ENCODE measurements around the gene TMPRSS7. TPM values are rescaled to one million over a fixed set of nuclear protein-coding genes. Genes with fewer than 3 reads are reported as not detected.
A peak's percentile ranks its signal among the peaks of the same experiment; 100 is the strongest.

TMPRSS7 gene
- total RNA-seq (2014; rRNA removed; shearing (Covaris generic)) (not detected in 2 replicates), polyA plus RNA-seq (2016; fragmentation: Nextera tagmentation; extraction: Ambion mirVana) (not detected in 2 replicates)
- long read RNA-seq, result 0 reads

- DNase-seq (ENCODE audit: low spot score) (no peak), ATAC-seq (no peak)
- Histone ChIP-seq H3K79me2 (replicated peaks; ENCODE audit: insufficient read depth) (no peaks in the 10 kb centered on the region), H4K20me1 (replicated peaks; ENCODE audit: insufficient read depth) (no peaks in the 10 kb centered on the region), H3K27me3 (ENCODE audit: insufficient read depth) (no peaks in the 10 kb centered on the region), H3K4me3 (no peak within 1 kb of the TSS), H3K4me2 (no peak within 1 kb of the TSS), H2AFZ (peak within 1 kb of the TSS; percentile 50; the same call in 1 of the 2 replicates), H3K27ac (ENCODE audit: low read depth) (no peak within 1 kb of the TSS), H3F3A (replicated peaks; ENCODE audit: low read depth) (no peaks in the 10 kb centered on the region), H3K36me3 (ENCODE audit: insufficient read depth) (peaks cover 6% of the 10 kb centered on the region; the same call in 1 of the 2 replicates), H3K9me2 (ENCODE audit: insufficient read depth) (no peaks in the 10 kb centered on the region; the same call in 1 of the 2 replicates), H3K4me1 (ENCODE audit: insufficient read depth) (0 out of 2 replicates have a peak, but pooled peaks cover 3% of the 10 kb centered on the region)
- Mint-ChIP-seq H3K27me3 (ENCODE audit: insufficient read depth, low read depth, poor library complexity) (peaks cover 7% of the 10 kb centered on the region), H3K27ac (no peak within 1 kb of the TSS), H3K9me3 (peaks cover 47% of the 10 kb centered on the region), H3K4me1 (peaks cover 18% of the 10 kb centered on the region), H3K36me3 (ENCODE audit: low read depth) (peaks cover 42% of the 10 kb centered on the region), H3K4me3 (no peak within 1 kb of the TSS)
- TF ChIP-seq REST (IDR thresholded peaks at IDR 0.05; ENCODE audit: unreplicated experiment) (no peak), ZNF114 (CRISPR knock-in tag; IDR thresholded peaks at IDR 0.05) (no peak), STAT1 (IDR thresholded peaks at IDR 0.05; ENCODE audit: unreplicated experiment) (no peak), POLR2AphosphoS5 (IDR thresholded peaks at IDR 0.05; ENCODE audit: low read depth) (no peak), CTCF (conservative IDR thresholded peaks at IDR 0.05; ENCODE audit: low read depth in 2 of 2) (no peak), JUNB (IDR thresholded peaks at IDR 0.05; ENCODE audit: unreplicated experiment) (no peak), EZH2phosphoT487 (IDR thresholded peaks at IDR 0.05; ENCODE audit: unreplicated experiment) (no peak), ZNF331 (CRISPR knock-in tag; IDR thresholded peaks at IDR 0.05; ENCODE audit: low read depth) (no peak), EZH2 (IDR thresholded peaks at IDR 0.05; ENCODE audit: low read depth, unreplicated experiment) (no peak), ZNF462 (CRISPR knock-in tag; IDR thresholded peaks at IDR 0.05) (no peak), CREB1 (CRISPR knock-in tag; IDR thresholded peaks at IDR 0.05; ENCODE audit: low read depth) (no peak)
These were observed at the start of gene TMPRSS7 for GRCh38 chr3:112034436-112034835. TMPRSS7 (plus strand) TSS chr3:112034736; CDS start chr3:112034846, 110 bp downstream.

Data from GM23338 (cell line).